Measurements from ENCODE around the gene ASB8.

ASB8 gene

GRCh38 chr12:48183091-48183875, 26.0 kb upstream of the ASB8 start, which contains the start of gene CCDC184:
Gene CCDC184 (plus strand): TSS chr12:48183644. CDS start chr12:48184123, 479 bp downstream.
- no peak for DNase-seq (ENCODE audit: low read depth, low spot score)
- no peak within 1 kb of the TSS for H3K27ac ChIP-seq (ENCODE audit: low read length)
- H3K27me3 ChIP-seq (ENCODE audit: control insufficient read depth, insufficient read depth, low read length): peaks cover 9% of the 10 kb centered on the region; the same call in 1 of the 2 replicates
- no peaks in the 10 kb centered on the region for H3K36me3 ChIP-seq (ENCODE audit: control insufficient read depth, insufficient read depth, low read length)
- peak within 1 kb of the TSS; percentile 63 for H3K4me3 ChIP-seq (ENCODE audit: low read length)
- no CpG with 5 or more reads among the region's 61 CpGs for WGBS (ENCODE audit: insufficient coverage, insufficient read length)
- H3K4me1 ChIP-seq (ENCODE audit: control insufficient read depth, insufficient read depth, low read length): peaks cover 3% of the 10 kb centered on the region; the same call in 1 of the 2 replicates
- H3K9me3 ChIP-seq (ENCODE audit: control insufficient read depth, insufficient read depth, low read length): no peaks in the 10 kb centered on the region

- peaks cover 9% of the 10 kb centered on the region; the same call in 1 of the 2 replicates for H3K27me3 ChIP-seq (ENCODE audit: control insufficient read depth, insufficient read depth, low read length)
- H3K4me1 ChIP-seq (ENCODE audit: control insufficient read depth, insufficient read depth, low read length): peaks cover 3% of the 10 kb centered on the region; the same call in 1 of the 2 replicates
- no peak overlapping the region for H3K27ac ChIP-seq (ENCODE audit: low read length)
- no peaks in the 10 kb centered on the region for H3K36me3 ChIP-seq (ENCODE audit: control insufficient read depth, insufficient read depth, low read length)
- no CpG with 5 or more reads among the region's 7 CpGs for WGBS (ENCODE audit: insufficient coverage, insufficient read length)
- DNase-seq (ENCODE audit: low read depth, low spot score): no peak
- H3K9me3 ChIP-seq (ENCODE audit: control insufficient read depth, insufficient read depth, low read length): no peaks in the 10 kb centered on the region
- peak overlapping the region; percentile 63; the same call in 1 of the 2 replicates for H3K4me3 ChIP-seq (ENCODE audit: low read length)
Observed at GRCh38 chr12:48182631-48183030, 25.3 kb upstream of the ASB8 start.

GRCh38 chr12:48180857-48181495, 23.7 kb upstream of the ASB8 start:
- H3K27ac ChIP-seq (ENCODE audit: low read length): no peak overlapping the region
- no peaks in the 10 kb centered on the region for H3K9me3 ChIP-seq (ENCODE audit: control insufficient read depth, insufficient read depth, low read length)
- H3K27me3 ChIP-seq (ENCODE audit: control insufficient read depth, insufficient read depth, low read length): peaks cover 9% of the 10 kb centered on the region; the same call in 1 of the 2 replicates
- WGBS (ENCODE audit: insufficient coverage, insufficient read length): no CpG with 5 or more reads among the region's 2 CpGs
- no peaks in the 10 kb centered on the region for H3K36me3 ChIP-seq (ENCODE audit: control insufficient read depth, insufficient read depth, low read length)
- DNase-seq (ENCODE audit: low read depth, low spot score): no peak
- no peak overlapping the region for H3K4me3 ChIP-seq (ENCODE audit: low read length)
- peaks cover 7% of the 10 kb centered on the region for H3K4me1 ChIP-seq (ENCODE audit: control insufficient read depth, insufficient read depth, low read length)

GRCh38 chr12:48180424-48180823, 23.1 kb upstream of the ASB8 start:
- H3K27ac ChIP-seq (ENCODE audit: low read length): no peak overlapping the region
- peaks cover 9% of the 10 kb centered on the region; the same call in 1 of the 2 replicates for H3K27me3 ChIP-seq (ENCODE audit: control insufficient read depth, insufficient read depth, low read length)
- DNase-seq (ENCODE audit: low read depth, low spot score): no peak
- no peak overlapping the region for H3K4me3 ChIP-seq (ENCODE audit: low read length)
- WGBS (ENCODE audit: insufficient coverage, insufficient read length): no CpG with 5 or more reads among the region's 1 CpG
- no peaks in the 10 kb centered on the region for H3K36me3 ChIP-seq (ENCODE audit: control insufficient read depth, insufficient read depth, low read length)
- peaks cover 4% of the 10 kb centered on the region for H3K4me1 ChIP-seq (ENCODE audit: control insufficient read depth, insufficient read depth, low read length)
- no peaks in the 10 kb centered on the region for H3K9me3 ChIP-seq (ENCODE audit: control insufficient read depth, insufficient read depth, low read length)

- H3K4me3 ChIP-seq (ENCODE audit: low read length): no peak overlapping the region
- no CpG with 5 or more reads among the region's 1 CpG for WGBS (ENCODE audit: insufficient coverage, insufficient read length)
- H3K27me3 ChIP-seq (ENCODE audit: control insufficient read depth, insufficient read depth, low read length): peaks cover 6% of the 10 kb centered on the region; the same call in 1 of the 2 replicates
- H3K36me3 ChIP-seq (ENCODE audit: control insufficient read depth, insufficient read depth, low read length): no peaks in the 10 kb centered on the region
- H3K27ac ChIP-seq (ENCODE audit: low read length): no peak overlapping the region
- peaks cover 4% of the 10 kb centered on the region for H3K4me1 ChIP-seq (ENCODE audit: control insufficient read depth, insufficient read depth, low read length)
- H3K9me3 ChIP-seq (ENCODE audit: control insufficient read depth, insufficient read depth, low read length): no peaks in the 10 kb centered on the region
- no peak for DNase-seq (ENCODE audit: low read depth, low spot score)
Observed at GRCh38 chr12:48179466-48179865, 22.2 kb upstream of the ASB8 start.

GRCh38 chr12:48177982-48178381, 20.7 kb upstream of the ASB8 start:
- H3K27ac ChIP-seq (ENCODE audit: low read length): no peak overlapping the region
- H3K4me1 ChIP-seq (ENCODE audit: control insufficient read depth, insufficient read depth, low read length): peaks cover 4% of the 10 kb centered on the region
- H3K36me3 ChIP-seq (ENCODE audit: control insufficient read depth, insufficient read depth, low read length): no peaks in the 10 kb centered on the region
- no CpG with 5 or more reads among the region's 4 CpGs for WGBS (ENCODE audit: insufficient coverage, insufficient read length)
- no peaks in the 10 kb centered on the region for H3K27me3 ChIP-seq (ENCODE audit: control insufficient read depth, insufficient read depth, low read length)
- no peaks in the 10 kb centered on the region for H3K9me3 ChIP-seq (ENCODE audit: control insufficient read depth, insufficient read depth, low read length)
- H3K4me3 ChIP-seq (ENCODE audit: low read length): no peak overlapping the region
- DNase-seq (ENCODE audit: low read depth, low spot score): no peak

- Histone ChIP-seq H3K27ac (ENCODE audit: low read length) (no peak overlapping the region), H3K4me3 (ENCODE audit: low read length) (no peak overlapping the region)
Observed at GRCh38 chr12:48176417-48176751, 19.1 kb upstream of the ASB8 start.

GRCh38 chr12:48175613-48176416, 18.5 kb upstream of the ASB8 start:
- Histone ChIP-seq H3K27me3 (ENCODE audit: control insufficient read depth, insufficient read depth, low read length) (no peaks in the 10 kb centered on the region), H3K4me1 (ENCODE audit: control insufficient read depth, insufficient read depth, low read length) (peaks cover 4% of the 10 kb centered on the region), H3K9me3 (ENCODE audit: control insufficient read depth, insufficient read depth, low read length) (no peaks in the 10 kb centered on the region), H3K4me3 (ENCODE audit: low read length) (no peak overlapping the region), H3K36me3 (ENCODE audit: control insufficient read depth, insufficient read depth, low read length) (no peaks in the 10 kb centered on the region), H3K27ac (ENCODE audit: low read length) (no peak overlapping the region)
- DNase-seq (ENCODE audit: low read depth, low spot score): no peak
- WGBS (ENCODE audit: insufficient coverage, insufficient read length): no CpG with 5 or more reads among the region's 3 CpGs

More at GRCh38 chr12:48176417-48176751, 19.1 kb upstream of the ASB8 start:
- H3K9me3 ChIP-seq (ENCODE audit: control insufficient read depth, insufficient read depth, low read length): no peaks in the 10 kb centered on the region
- no peak for DNase-seq (ENCODE audit: low read depth, low spot score)
- H3K27me3 ChIP-seq (ENCODE audit: control insufficient read depth, insufficient read depth, low read length): no peaks in the 10 kb centered on the region
- H3K36me3 ChIP-seq (ENCODE audit: control insufficient read depth, insufficient read depth, low read length): no peaks in the 10 kb centered on the region
- H3K4me1 ChIP-seq (ENCODE audit: control insufficient read depth, insufficient read depth, low read length): peaks cover 4% of the 10 kb centered on the region

GRCh38 chr12:48169011-48169410, 11.7 kb upstream of the ASB8 start:
- no peaks in the 10 kb centered on the region for H3K9me3 ChIP-seq (ENCODE audit: control insufficient read depth, insufficient read depth, low read length)
- no peak overlapping the region for H3K27ac ChIP-seq (ENCODE audit: low read length)
- no CpG with 5 or more reads among the region's 19 CpGs for WGBS (ENCODE audit: insufficient coverage, insufficient read length)
- no peaks in the 10 kb centered on the region for H3K4me1 ChIP-seq (ENCODE audit: control insufficient read depth, insufficient read depth, low read length)
- H3K4me3 ChIP-seq (ENCODE audit: low read length): no peak overlapping the region
- no peaks in the 10 kb centered on the region for H3K27me3 ChIP-seq (ENCODE audit: control insufficient read depth, insufficient read depth, low read length)
- DNase-seq (ENCODE audit: low read depth, low spot score): no peak
- no peaks in the 10 kb centered on the region for H3K36me3 ChIP-seq (ENCODE audit: control insufficient read depth, insufficient read depth, low read length)
